Mesothelial cell of epicardium (in vitro differentiated cells): ENCODE results near the gene RGS11. TPM values are rescaled to one million over a fixed set of nuclear protein-coding genes. Genes with fewer than 3 reads are reported as not detected.
A peak's percentile ranks its signal among the peaks of the same experiment; 100 is the strongest.

Experiments
- DNase-seq, 2 experiments: peaks; one replicate each; pipeline ENCODE4 v3.0.0; 2021; ENCODE audit warnings: low spot score in 2 of 2; ENCODE audit not compliant: unreplicated experiment in 2 of 2
- H3K27ac Mint-ChIP-seq: 2 replicates; pipeline ENCODE4 v1.8.0; 2021; ENCODE audit warnings: mixed read lengths
- H3K27me3 Mint-ChIP-seq: 2 replicates; pipeline ENCODE4 v1.8.0; 2021; ENCODE audit warnings: low read depth, mixed read lengths
- H3K36me3 Mint-ChIP-seq: 2 replicates; pipeline ENCODE4 v1.8.0; 2021; ENCODE audit warnings: mixed read lengths
- H3K4me1 Mint-ChIP-seq: 2 replicates; pipeline ENCODE4 v1.8.0; 2021; ENCODE audit warnings: mixed read lengths
- H3K4me3 Mint-ChIP-seq: 2 replicates; pipeline ENCODE4 v1.8.0; 2021; ENCODE audit warnings: mild to moderate bottlenecking, moderate library complexity, mixed read lengths
- H3K9me3 Mint-ChIP-seq: 2 replicates; pipeline ENCODE4 v1.8.0; 2021; ENCODE audit warnings: mixed read lengths
- CTCF ChIP-seq: fragments of 200-600 bp; sonication (generic); IDR thresholded peaks from one replicate; pipeline ENCODE4 v1.5.0; 2021; ENCODE audit warnings: antibody characterized with exemption; ENCODE audit not compliant: unreplicated experiment
- total RNA-seq: library from RNA; stranded (reverse); gene quantifications from 3 replicates; pipeline ENCODE4 v1.2.1, GENCODE V29; 2021

The RGS11 gene
- total RNA-seq, 1 donor from 2014 or later: 3.5 TPM

GRCh38 chr16:255183-255582 lies 20.6 kb downstream of the RGS11 start:
- Mint-ChIP-seq H3K27me3 (no peaks in the 10 kb centered on the region), H3K9me3 (no peaks in the 10 kb centered on the region), H3K27ac (no peak overlapping the region), H3K4me1 (peaks cover 8% of the 10 kb centered on the region), H3K36me3 (peaks cover 29% of the 10 kb centered on the region), H3K4me3 (no peak overlapping the region)
- no peak for DNase-seq
- TF ChIP-seq CTCF: no peak

DNA sequence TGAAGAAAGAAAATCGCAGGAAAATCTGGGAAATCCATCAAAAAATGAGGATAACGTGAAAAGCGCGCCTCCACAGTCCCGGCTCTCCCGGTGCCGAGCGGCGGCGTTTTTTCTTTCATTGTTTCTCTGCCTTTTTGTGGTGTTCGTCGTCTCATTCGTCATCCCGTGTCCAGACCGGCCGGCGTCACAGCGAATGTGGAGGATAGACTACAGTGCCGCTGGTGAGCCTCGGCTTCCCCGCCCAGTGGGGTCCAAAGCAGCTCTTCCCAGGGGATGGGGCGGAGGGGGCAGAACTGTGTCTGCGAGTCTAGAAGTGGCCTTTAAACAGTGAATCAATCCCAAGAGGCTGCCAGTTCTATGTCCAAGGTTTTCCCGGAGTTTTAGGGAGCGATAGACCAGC lies 21.3 kb downstream of the RGS11 start:
- peaks cover 8% of the 10 kb centered on the region for H3K4me1 Mint-ChIP-seq
- H3K27ac Mint-ChIP-seq: no peak overlapping the region
- H3K4me3 Mint-ChIP-seq: no peak overlapping the region
- no peak for TF ChIP-seq CTCF
- H3K27me3 Mint-ChIP-seq: no peaks in the 10 kb centered on the region
- no peak for DNase-seq
- peaks cover 29% of the 10 kb centered on the region for H3K36me3 Mint-ChIP-seq
- no peaks in the 10 kb centered on the region for H3K9me3 Mint-ChIP-seq

DNA sequence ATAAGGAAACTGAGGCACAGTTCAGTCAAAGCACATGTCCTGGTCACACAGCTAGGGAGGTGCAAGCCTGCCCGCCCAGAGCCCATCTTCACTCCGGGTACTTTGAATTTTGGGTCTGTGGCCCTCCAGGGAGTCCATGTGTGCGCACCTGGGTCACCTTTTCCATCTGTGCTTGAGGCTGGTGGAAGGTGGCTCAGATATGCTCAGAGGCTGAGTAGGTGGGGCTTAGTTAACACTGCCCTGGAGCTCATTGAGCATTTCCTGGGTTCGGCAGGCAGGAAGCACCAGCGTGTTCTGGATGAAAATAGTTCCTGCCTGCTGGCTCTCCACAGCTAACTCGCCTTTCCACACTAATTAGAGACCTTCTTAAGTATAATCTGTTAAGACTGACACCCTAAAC lies 21.9 kb downstream of the RGS11 start:
- TF ChIP-seq CTCF: no peak
- Mint-ChIP-seq H3K4me1 (peaks cover 8% of the 10 kb centered on the region), H3K36me3 (peaks cover 29% of the 10 kb centered on the region), H3K27ac (no peak overlapping the region), H3K27me3 (no peaks in the 10 kb centered on the region), H3K9me3 (no peaks in the 10 kb centered on the region), H3K4me3 (no peak overlapping the region)
- DNase-seq: no peak

GRCh38 chr16:252366-253337 lies 23.1 kb downstream of the RGS11 start:
- H3K27me3 Mint-ChIP-seq: no peaks in the 10 kb centered on the region
- H3K4me3 Mint-ChIP-seq: peak overlapping the region; percentile 36
- H3K9me3 Mint-ChIP-seq: no peaks in the 10 kb centered on the region
- peaks cover 8% of the 10 kb centered on the region for H3K4me1 Mint-ChIP-seq
- DNase-seq: no peak
- H3K27ac Mint-ChIP-seq: peak overlapping the region; percentile 94
- peaks cover 28% of the 10 kb centered on the region for H3K36me3 Mint-ChIP-seq
- no peak for TF ChIP-seq CTCF

- Mint-ChIP-seq H3K36me3 (peaks cover 13% of the 10 kb centered on the region), H3K27me3 (no peaks in the 10 kb centered on the region), H3K27ac (no peak overlapping the region), H3K9me3 (no peaks in the 10 kb centered on the region), H3K4me1 (peaks cover 8% of the 10 kb centered on the region), H3K4me3 (no peak overlapping the region)
- DNase-seq: no peak
- no peak for TF ChIP-seq CTCF
These were observed 26.3 kb downstream of the RGS11 start for GRCh38 chr16:249431-249830.
